Activated CD8-positive, alpha-beta memory T cell treated with anti-CD3 and anti-CD28 coated beads for 48 hours (primary cell): ENCODE data around the gene B3GALT6.

Experiments
- DNase-seq, 3 experiments: peaks; one replicate each; pipeline ENCODE4 v3.0.0-alpha.2; 2020; ENCODE audit warnings: low read depth in 2 of 3, low spot score in 2 of 3

B3GALT6 gene

DNA sequence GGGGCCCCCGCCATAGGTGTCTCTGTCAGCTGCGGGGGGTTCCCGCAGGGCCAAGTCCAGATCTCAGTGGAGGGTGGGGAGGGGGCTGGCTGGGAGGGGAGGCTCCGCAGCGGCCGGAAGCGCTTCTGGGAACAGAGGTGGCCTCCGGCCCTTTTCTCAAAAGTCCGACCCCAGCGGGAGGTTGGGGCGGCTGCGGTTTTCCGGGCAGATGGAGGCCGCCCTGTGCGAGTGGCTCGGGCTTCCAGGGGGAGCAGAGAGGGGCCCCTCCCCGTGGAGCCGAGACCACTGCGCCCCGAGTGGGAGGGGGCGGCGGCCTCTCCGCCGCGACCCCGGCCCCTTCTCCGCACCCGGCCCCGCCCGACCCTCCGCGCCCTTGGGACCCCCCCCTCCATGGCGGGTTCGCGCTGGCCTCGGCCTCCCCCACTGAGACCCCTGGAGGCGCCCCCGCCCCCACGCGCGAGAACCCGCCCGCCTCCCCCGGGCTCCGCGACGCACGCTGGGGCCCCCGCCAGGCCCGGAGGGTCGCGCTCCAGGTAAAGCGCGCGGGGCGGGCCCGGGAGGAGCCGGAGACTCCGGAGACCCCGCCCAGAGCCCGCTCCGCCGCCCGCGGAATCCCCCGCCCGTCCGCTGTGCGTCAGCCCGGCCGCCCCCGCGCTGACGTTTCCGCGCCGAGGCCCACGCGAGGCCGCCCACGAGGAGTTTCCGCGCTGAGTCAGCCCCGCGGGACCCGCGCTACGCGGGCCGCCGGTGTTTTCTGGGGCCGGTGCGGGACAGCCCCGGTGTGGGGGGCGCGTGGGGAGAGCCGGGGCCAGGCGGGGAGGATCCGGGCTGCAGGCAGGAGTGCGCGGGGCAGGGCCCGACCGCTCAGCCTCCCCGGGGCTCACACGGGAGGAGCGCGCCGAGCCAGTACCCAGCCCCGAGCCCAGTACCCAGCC is 30.9 kb upstream of the B3GALT6 start:
- DNase-seq = peak in 2 of 3 experiments; percentile 71 to 82

DNA sequence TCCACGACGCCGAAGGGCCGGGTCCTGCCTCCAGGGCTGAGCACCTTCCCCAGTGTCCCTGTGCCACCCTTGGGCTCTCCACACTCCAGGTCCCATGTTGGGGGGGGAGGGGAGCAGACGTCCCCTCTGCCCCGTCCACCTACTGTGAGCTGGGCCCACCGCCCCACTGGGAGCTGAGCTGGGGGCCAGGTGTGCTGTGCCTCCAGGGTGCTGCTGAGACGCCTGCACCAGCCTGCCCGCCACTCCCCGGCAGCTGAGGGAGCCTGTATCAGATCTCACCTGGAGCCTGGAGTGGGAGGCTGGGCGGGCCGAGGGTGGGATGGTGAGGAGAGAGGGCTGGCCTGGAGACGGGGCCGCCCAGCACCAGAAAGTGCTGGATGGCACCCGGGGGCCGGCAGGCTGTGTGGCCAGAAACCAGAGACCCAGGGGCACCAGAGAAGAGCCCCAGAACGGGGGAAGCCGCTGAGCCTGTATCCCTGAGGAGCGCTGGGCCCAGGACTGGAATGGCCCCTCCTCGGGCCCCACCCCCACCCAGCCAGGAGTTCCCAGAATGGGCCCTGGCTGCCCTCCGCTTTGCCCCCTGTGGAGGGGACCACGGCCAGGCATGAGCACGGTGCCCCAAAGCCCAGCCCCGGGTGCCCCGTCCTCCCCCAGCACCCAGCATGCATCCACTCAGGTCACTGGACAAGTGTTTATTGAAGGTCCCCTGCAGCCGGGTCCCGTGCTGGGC is 29.0 kb upstream of the B3GALT6 start:
- no peak for DNase-seq

DNA sequence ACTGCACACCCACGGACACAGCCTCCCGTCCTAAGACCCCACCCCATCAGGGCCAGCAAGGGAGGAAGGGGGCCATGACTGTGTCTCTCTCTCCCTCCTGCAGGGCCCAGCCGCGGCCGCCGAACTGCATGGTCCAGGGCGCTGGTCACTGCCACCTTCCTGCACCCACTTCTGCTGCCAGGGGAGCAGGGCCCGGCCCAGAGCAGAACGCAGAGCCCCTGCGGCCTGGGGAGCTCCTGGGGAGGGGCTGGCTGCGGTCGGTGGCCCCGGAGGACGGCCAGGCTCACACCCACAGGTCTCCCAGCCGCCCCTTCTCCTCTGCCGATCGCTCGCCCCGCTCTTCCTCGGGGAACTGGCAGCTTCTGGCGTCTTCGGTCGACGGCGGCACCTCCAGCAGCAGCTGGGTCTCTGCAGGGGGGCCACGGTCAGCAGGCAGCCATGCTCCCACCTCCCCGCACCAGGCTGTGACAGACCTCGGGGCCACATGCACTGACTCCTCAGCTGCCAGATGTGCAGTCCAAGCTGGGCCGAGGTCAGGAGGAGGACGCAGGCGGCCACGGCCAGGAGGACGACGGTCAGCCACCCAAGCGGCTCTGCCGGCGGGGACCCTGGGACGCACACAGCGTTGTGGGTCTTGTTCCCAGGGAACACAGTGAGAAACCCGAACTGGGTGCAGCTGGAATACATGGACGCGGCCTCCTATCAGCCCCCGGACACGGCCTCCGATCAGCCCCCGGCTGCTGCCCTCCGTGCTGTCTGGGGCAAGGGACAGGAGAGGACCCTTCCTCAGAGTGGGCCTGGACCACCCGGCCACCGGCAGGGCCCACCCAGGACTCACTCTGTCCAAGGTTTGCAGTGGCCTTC is 28.2 kb upstream of the B3GALT6 start:
- DNase-seq = no peak

DNA sequence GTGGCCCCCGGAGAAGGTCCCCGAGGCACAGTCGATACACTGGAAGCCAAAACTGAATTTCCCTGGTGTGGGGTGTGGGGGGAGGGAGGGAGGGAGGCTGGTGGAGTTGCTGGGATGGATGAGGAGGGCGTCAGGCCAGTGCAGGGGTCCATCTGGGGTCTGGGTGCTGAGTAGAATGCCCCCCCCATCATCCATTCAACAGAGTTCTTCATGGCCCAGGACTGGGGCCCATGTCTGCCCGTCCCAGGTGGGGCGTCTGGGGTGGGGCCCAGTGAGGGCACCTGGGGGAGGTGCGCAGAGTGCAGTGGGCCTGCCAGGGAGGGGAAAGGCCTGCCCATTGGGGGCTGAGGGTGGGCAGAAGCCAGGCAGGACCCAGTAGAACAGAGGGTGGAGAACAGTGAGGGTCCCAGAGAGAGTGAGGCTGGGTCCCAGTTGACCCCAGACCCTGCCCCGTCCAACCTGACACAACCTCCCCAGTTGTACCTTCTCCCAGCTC is 27.6 kb upstream of the B3GALT6 start:
- no peak for DNase-seq

DNA sequence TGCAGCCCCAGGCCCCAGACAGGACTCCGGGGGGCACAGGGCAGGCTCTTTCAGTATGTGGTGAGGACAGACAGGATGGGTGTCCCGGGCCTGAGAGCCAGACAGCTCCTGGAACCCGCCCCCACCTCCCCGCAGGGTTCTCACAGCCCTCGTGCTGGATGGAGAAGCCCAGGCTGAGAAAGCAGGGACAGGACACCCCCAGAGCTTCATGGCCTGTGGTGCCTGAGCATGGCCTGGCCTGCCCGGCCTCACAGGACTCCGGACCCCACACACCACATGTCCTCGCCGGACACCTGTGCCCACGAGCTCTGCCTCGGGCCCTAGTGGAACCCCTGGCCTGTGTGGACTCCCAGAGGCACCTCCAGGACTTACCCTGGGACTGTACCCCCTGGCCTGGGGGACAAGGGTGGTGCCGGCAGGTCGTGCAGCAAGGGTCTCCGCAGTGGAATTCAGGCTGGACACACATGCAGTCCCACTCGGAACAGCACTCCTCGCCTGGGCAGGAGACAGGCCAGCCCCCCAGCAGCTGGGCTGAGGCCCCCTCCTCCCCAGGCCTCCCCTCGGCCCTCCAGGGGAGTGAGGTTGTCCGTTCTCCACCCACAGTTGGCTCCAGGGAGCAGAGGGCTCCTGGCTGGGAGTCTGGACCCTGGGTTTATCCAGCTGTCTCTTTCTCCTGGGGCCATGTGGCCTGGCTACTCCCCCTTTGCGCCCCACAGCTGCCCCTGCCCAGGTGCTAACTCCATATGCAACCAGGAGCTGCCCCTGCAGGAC is 26.9 kb upstream of the B3GALT6 start:
- DNase-seq = no peak

DNA sequence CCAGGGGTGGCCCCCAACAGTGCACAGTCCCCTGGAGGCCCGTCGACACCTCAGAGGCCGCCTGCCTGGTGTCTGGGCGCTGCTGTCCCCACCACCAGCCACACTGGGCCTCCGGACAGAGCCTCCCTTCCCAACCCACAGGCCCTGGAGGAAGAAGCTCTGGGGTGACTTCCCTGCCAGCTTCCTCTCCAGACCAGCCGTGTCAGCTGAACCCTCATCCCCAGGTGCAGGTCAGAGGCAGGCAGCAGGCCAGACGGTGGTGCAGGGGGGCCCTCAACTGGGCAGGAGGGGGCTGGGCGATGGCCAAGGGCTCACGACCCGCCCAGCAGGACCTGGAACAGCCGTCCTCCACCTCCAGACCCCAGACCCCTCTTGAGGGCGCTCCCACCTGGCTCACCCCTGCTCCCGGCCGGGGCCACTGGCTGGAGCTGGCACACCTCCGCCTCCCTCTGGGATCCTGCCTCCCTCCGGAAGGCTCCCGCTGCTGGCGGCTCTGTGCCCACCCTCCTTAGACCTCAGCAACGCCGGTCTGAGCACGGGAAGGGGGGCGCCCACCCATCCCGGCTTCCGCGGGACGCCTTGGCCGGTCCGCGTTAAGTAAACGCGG is 26.2 kb upstream of the B3GALT6 start:
- no peak for DNase-seq

DNA sequence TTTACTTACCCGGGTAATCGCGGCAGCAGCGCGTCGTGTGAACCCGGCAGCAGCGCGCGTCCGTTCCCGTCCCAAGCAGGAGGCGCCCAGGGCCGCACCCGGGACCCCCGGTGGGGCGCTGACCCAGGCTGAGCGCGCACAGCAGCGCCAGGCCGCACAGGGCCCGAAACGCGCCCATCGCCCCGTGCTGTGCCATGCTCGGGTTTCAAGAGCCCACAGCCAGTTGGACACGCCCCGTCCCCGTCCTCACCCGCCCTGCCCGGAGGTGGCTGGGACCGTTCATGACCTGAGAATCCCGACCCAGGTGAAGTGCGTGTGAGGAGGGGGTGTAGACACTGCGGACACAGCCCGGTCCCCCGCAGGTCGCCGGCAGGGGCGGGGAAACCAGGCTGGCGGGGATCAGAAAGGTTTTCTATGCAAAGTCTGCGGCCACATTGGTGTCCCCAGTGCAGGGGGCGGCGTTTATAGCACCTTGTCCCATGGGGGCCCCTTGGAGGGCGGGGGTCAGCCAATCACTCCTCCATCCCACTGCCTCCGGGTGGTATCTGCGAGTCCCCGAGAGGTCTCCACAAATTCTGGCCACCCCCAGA is 25.6 kb upstream of the B3GALT6 start, which contains the start of gene TNFRSF18:
Gene TNFRSF18, minus strand, starts transcription at position 217 of the 590 bp plus-strand sequence. Its CDS starts 21 bp downstream, at position 196.
- no peak for DNase-seq

DNA sequence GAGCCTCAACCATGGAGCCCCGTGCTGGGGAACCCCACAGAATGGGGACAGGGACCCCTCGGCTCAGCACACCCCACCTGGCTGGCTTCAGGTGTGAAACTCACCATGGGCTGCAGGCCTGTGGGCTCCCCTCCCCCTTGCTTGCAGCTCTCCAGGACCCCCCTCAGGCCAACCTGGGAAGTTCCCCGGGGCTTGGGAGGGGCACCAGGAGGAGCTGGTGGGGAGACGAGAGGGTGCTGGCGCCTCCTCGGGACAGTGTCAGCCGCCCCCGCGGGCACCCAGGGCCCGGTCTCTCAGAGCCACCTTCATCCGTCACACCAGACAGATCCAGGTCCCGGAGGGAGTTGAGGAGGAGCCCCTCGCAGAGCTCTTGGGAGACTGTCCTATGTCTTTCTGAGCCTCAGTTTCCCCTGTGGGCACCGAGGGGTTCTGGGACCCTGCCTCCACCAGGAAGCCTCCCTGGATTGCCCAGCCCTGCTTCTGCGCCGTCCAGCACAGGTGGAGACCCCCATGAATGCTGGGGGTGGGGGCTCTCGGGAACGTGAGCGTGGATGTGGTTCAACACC is 25.0 kb upstream of the B3GALT6 start:
- DNase-seq = no peak

DNA sequence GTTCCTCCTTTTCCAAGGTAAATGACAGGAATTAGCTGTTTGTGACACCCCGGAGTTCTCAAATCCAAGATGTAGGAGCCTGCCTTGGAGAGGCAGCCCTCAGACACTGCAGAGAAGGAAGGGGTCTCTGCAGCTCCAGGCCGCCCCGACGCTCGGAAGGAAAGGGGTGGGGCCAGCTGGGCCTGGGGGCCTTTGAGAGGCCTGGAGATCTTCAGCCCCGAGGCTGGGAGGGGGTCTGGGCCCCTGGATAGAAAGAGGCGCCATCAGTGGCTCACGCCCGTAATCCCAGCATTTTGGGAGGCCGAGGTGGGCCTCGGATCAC is 24.5 kb upstream of the B3GALT6 start:
- no peak for DNase-seq

DNA sequence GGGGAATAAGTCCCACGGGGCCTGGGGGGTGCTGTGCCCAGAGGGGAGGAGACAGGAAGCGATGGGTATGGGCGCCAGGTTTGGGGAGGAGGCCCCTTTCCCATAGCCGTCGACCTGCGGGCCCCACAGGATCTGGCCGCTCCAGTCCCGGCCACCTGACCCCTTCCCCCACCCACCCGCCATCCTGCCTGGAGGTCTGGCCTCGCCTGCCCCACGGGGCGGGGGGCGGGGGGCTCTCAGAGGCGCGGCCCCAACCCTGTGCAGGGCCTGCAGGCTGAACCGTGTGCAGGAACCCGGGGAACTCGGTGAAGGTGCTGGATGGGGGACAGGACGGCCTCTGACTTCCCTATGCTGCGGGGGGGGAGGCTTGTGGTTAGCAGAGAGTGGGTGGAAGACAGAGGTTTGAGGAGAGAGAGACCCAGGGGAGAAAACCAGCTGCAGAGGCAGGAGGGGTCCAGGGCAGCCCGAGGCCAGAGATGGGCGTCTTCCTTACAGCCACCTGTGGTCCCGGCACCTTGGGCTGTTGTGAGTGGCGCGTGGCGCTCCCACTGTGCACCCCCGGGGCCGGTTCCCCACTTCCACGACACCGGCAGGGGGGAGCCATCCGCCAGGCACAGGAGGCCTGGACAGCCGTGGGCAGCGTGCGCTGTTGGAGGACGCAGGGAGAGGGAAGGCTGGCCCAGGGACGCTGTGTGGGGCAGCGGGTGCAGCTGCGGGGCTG is 23.2 kb upstream of the B3GALT6 start:
- DNase-seq = no peak

DNA sequence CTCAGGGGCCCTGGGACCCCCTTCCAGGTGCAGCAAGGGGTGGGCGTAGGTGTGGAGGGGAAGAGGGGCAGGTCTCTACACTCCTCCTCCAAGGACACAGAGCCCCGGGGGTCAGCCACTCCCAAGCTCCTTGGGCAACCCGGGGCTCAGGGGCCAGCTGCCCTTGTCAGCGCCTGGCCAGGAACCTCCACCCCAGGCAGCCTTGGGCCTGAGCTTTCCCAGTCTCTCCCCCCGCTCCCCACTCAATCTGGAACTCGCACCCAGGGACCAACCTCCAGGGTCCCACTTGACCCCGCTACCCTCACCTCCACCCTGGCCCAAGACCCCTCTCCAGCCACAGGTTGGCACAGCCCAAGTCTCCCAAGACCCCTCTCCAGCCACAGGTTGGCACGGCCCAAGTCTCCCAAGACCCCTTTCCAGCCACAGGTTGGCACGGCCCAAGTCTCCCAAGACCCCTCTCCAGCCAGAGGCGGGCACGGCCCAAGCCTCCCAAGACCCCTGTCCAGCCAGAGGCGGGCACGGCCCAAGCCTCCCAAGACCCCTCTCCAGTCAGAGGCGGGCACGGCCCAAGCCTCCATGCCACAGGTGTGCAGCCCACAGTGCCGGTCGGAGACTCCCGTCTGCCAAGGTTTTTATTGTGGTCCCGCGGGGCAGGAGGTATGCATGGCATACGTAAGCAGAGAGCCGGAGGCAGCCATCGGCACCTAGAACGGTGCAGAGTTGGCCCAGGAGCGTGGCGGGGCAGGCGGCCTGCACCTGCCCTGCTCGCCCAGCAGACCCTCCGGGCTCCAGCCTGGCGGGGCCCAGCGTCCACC is 21.1 kb upstream of the B3GALT6 start:
- no peak for DNase-seq

DNA sequence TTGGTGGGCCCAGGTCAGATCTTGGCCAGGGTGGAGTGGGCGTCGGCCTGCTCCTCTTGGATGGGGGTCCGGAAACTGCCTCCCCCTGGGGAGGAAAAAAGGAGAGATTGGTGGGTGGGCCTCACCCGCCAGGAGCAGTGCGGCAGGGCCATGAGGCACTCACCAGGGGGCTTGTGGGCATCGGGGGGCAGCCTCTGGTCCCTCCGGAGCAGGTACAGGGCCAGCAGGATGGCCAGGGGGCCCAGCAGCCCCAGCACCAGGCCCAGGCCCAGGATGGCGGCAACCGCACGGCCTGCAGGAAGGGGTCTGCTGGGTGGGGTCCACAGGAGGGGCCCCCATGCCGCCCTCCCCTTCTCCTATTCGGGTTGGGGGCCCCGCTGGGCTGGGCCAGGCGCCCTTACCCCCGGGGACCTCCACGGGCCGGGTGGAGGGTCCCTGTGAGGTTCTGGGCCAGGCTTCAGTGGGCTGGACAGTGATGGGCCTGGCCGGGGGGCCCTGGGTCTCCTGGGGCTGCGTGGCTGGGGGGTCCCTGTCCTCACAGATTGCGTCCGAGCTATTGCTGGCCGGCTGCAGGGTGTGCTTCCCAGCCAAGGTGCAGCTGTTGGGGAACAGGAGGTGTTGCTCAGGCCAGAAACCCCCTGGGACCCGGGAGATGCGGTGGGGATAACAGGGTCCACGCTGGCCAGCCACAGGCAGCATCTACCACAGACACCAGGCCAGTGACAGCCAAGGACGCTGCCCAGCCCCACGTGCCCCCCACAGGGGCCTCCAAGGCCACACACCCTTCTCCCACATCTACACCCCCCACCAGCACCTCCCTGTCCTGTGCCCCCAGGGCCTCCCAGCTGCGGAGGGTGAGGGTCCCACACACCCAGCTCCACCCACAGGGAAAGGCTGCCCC is 20.2 kb upstream of the B3GALT6 start:
- DNase-seq = no peak

DNA sequence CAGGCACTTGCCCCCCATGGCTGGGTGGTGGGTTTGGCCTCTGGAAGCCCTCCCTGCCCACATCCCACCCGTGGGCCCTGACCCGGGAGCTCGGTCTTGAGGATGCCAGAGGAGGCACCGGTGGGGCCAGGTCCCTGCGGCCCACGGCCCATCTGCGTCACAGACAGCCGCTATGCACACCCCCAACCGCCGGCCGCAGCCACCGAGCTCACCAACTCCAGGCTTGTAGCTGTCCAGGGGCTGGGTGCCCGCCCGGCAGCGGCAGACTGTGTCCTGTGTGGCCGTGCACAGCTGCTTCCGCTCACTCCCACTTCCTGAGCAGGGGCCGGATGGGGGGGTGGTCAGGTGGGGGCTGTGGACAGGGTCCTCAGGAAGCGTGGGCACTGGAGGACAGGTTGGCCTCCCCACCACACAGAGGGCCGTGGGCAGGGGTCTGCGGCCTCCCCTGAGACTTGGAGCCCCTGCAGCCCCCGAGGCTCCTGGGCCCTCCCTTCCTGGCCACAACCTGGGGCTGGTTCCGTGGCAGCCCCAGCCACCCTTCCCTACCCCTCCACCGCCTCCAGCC is 19.2 kb upstream of the B3GALT6 start:
- peak in 1 of 3 experiments; percentile 39 for DNase-seq

DNA sequence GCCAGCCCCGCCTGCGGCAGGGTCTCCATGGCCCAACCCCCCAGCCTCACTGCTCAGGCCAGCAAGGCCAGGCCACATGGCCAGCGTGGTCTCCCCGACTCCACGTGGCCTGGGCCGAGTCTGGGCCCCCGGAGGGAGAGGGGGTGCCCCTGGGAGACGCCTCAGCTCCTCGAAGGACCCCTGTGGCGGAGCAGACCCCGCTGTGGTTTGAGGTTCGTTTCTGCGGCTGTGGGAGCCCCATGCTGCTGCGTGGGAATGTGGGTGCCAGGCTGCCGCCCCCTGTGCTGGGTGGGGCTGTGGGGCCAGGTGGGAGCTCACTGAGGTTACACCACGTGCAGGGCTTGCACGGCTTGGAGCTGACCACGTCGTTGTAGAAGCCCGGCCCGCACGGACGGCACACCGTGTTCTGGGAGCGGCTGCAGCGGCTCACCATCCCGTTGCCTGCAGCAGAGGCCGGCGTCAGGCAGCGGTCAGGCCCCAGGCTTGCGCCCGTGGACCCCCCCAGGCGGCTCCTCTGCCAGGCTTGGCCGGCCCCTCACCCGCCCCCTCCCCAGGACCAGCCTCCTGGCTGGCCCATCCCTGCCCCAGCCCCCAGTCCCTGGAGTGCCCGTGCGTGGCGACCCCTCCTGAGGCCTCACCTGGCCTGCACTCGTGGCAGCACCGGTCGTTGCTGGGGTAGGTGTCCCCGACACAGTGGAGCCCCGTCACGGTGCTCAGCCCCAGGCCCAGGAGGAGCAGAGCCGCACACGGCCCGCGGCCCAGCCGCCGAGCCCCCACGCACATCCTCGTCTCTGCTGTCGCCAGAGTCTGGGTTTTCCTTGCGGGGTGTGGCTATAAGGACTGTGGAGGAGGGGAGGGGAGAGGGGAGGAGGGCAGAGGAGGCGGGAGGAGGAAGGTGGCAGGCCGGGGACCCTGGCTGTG is 18.4 kb upstream of the B3GALT6 start, which contains the start of gene TNFRSF4:
Gene TNFRSF4, minus strand, starts transcription at position 809 of the 921 bp plus-strand sequence. Its CDS starts 26 bp downstream, at position 783.
- DNase-seq = peak in 1 of 3 experiments; percentile 37

DNA sequence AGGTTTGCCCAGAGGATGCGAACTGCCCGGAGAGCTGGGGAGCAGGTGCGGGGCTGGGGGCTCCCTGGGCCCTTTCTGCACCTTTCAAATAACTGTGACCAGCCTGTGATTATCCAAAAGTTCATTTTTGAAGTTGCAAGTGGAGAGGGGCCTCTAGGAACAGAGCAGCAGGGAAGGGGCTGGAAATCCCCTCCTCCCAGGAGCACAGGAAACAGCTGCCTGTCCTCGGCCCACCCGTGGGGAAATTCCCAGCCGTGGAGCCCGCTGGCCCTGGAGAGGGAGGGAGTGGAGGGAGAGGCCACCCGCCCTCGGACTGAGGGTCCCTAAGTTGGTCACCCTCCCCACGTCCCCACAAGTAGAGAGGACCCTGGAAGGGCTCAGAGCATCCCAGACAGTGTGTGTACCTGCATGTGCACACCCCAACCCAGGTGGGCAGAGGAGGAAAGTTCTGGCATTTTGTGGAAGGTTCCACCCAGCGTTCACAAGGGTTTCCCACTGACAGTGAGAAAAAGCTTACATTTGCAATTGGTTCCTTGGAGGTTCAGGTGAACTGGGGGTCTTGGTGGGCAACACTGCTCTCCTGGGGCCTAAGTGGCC is 16.9 kb upstream of the B3GALT6 start:
- DNase-seq = no peak
